PC-9 (cell line): ENCODE data around the gene PAK4. TPM values are rescaled to one million over a fixed set of nuclear protein-coding genes. Genes with fewer than 3 reads are reported as not detected.

Experiments
- BruUV-seq: library from RNA; stranded (reverse); fragments of 400-500 nt; replicated peaks from 2 replicates; lab custom pipeline; 2021; lab: Mats Ljungman, UMichigan
- CTCF ChIA-PET: fragments of 300-600 bp; sonication (Branson Sonifier 250); formaldehyde crosslinking; loops from one replicate; lab custom pipeline; 2022; ENCODE audit warnings: antibody characterized with exemption; lab: Charles Lee
- POLR2A ChIA-PET: fragments of 300-600 bp; sonication (Branson Sonifier 250); formaldehyde crosslinking; loops from one replicate; lab custom pipeline; 2022; ENCODE audit warnings: antibody characterized with exemption; ENCODE audit not compliant: unreplicated experiment; lab: Charles Lee
- DNase-seq, 2 experiments: peaks; one replicate each; pipeline versions ENCODE4 v3.0.0 to v3.0.0-alpha.2; 2015 to 2022; ENCODE audit warnings: mixed read lengths in 1 of 2
- H2AFZ ChIP-seq: fragments of 200-600 bp; sonication (generic); 2 replicates; pipeline ENCODE4 v1.8.1; 2017; ENCODE audit warnings: antibody characterized with exemption
- H3F3A ChIP-seq: fragments of 200-600 bp; sonication (generic); 2 replicates; pipeline ENCODE4 v1.8.1; 2017; ENCODE audit warnings: antibody characterized with exemption, mild to moderate bottlenecking, low read depth; ENCODE audit not compliant: insufficient read depth
- H3K27ac ChIP-seq: fragments of 200-600 bp; sonication (generic); 2 replicates; pipeline ENCODE4 v1.6.1; 2016; ENCODE audit warnings: mixed run types
- H3K27me3 ChIP-seq: fragments of 200-600 bp; sonication (generic); 2 replicates; pipeline ENCODE4 v1.6.1; 2016; ENCODE audit warnings: low read depth, mixed run types; ENCODE audit not compliant: insufficient read depth
- H3K36me3 ChIP-seq: fragments of 200-600 bp; sonication (generic); 2 replicates; pipeline ENCODE4 v1.6.1; 2016; ENCODE audit warnings: low read depth, mixed run types
- H3K4me1 ChIP-seq: fragments of 200-600 bp; sonication (generic); replicated peaks from 2 replicates; pipeline ENCODE4 v1.6.1; 2016; ENCODE audit warnings: mixed run types; ENCODE audit not compliant: insufficient read depth
- H3K4me2 ChIP-seq: fragments of 200-600 bp; sonication (generic); 2 replicates; pipeline ENCODE4 v1.6.1; 2017; ENCODE audit warnings: mixed run types
- H3K4me3 ChIP-seq: fragments of 200-600 bp; sonication (generic); 2 replicates; pipeline ENCODE4 v1.6.1; 2016; ENCODE audit warnings: mixed run types
- H3K79me2 ChIP-seq: fragments of 200-600 bp; sonication (generic); 2 replicates; pipeline ENCODE4 v1.6.1; 2017; ENCODE audit warnings: low read depth, mixed run types
- H3K9me2 ChIP-seq: fragments of 200-600 bp; sonication (generic); 2 replicates; pipeline ENCODE4 v1.8.1; 2017; ENCODE audit warnings: mild to moderate bottlenecking; ENCODE audit not compliant: insufficient read depth
- H3K9me3 ChIP-seq: fragments of 200-600 bp; sonication (generic); 2 replicates; pipeline ENCODE4 v1.8.1; 2016; ENCODE audit warnings: low read depth; ENCODE audit not compliant: insufficient read depth
- H4K20me1 ChIP-seq: fragments of 200-600 bp; sonication (generic); 2 replicates; pipeline ENCODE4 v1.8.1; 2017; ENCODE audit not compliant: insufficient read depth
- CTCF ChIP-seq: fragments of 200-600 bp; sonication (generic); conservative IDR thresholded peaks from 2 replicates; pipeline ENCODE4 v1.6.1; 2017; ENCODE audit warnings: mixed run types, antibody characterized with exemption, mild to moderate bottlenecking, moderate library complexity
- EZH2 ChIP-seq: fragments of 200-600 bp; sonication (generic); IDR thresholded peaks from 2 replicates; pipeline ENCODE4 v1.8.0; 2017; ENCODE audit warnings: antibody characterized with exemption, low read depth
- intact Hi-C: fragments of 100-400 bp; cut with micrococcal nuclease; formaldehyde crosslinking; loops from one replicate; pipeline ENCODE4 v1.10.0; 2022; ENCODE audit not compliant: unreplicated experiment
- total RNA-seq: library from RNA; stranded (reverse); gene quantifications from 2 replicates; pipeline ENCODE4 v1.2.3, GENCODE V29; 2021

PAK4 gene
- total RNA-seq, 1 experiment from 2014 or later: 77.8 TPM

DNA sequence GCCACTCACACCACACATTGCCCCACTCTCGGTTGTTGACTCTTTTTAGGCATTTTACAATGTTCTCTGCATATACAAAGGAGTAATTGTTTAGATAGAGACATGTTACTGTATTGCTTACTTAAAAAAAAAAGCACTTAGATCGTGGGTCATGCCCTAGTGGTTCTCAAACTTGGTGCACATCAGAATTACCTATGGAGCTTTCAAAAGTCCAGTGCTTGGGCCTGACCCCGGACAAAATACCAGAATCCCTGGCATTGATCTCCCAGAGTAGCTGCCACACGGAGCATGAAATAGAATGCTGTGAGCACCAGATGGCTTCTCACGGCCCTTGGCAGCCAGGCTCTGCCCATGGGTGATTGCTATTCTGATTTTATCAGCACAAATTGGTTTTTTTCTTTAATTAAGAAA is 21.4 kb upstream of the PAK4 start:
- no peaks in the 10 kb centered on the region for H4K20me1 ChIP-seq
- H3K4me2 ChIP-seq: no peak overlapping the region
- ChIA-PET CTCF (no interaction called here), POLR2A (no interaction called here)
- TF ChIP-seq CTCF (no peak), EZH2 (no peak)
- H3K27ac ChIP-seq: no peak overlapping the region
- no peaks in the 10 kb centered on the region for H3K9me2 ChIP-seq
- no peaks in the 10 kb centered on the region for H3K36me3 ChIP-seq
- no peaks in the 10 kb centered on the region for H3K4me1 ChIP-seq
- no peak for DNase-seq
- no TSS peak for BruUV-seq
- intact Hi-C loops: no loop called here
- no peak overlapping the region for H3K4me3 ChIP-seq
- no peaks in the 10 kb centered on the region for H3K9me3 ChIP-seq
- H3F3A ChIP-seq: no peaks in the 10 kb centered on the region
- H2AFZ ChIP-seq: no peak overlapping the region
- H3K27me3 ChIP-seq: no peaks in the 10 kb centered on the region
- no peaks in the 10 kb centered on the region for H3K79me2 ChIP-seq

GRCh38 chr19:39106194-39106593 is 19.4 kb upstream of the PAK4 start:
- TF ChIP-seq CTCF: no peak
- TF ChIP-seq EZH2: no peak
- intact Hi-C loops: no loop called here
- Histone ChIP-seq H3F3A (peaks cover 6% of the 10 kb centered on the region; the same call in 1 of the 2 replicates), H3K4me2 (no peak overlapping the region), H3K9me2 (no peaks in the 10 kb centered on the region), H3K79me2 (no peaks in the 10 kb centered on the region), H2AFZ (no peak overlapping the region), H4K20me1 (no peaks in the 10 kb centered on the region), H3K27me3 (no peaks in the 10 kb centered on the region), H3K27ac (no peak overlapping the region), H3K4me3 (no peak overlapping the region), H3K36me3 (no peaks in the 10 kb centered on the region), H3K9me3 (no peaks in the 10 kb centered on the region), H3K4me1 (peaks cover 5% of the 10 kb centered on the region; the same call in 1 of the 2 replicates)
- ChIA-PET POLR2A (no interaction called here), CTCF (no interaction called here)
- DNase-seq: no peak
- BruUV-seq: no TSS peak

DNA sequence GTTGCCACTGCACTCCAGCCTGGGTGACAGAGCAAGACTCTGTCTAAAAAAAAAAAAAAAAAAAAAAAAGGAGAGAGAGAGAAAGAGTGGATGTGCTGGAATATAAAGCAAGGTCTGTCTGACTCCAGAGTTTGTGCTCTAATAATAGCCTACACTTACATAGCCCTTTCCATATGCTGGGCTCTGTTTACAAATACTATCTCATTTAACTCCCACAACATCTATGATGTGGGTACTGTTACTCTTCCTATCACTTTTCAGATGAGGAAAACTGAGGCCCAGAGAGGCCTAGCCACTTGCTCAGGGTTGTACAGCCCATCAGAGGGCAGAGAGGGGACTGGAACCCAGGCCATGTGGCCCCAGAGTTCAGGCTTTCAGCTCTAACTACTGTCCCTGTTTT is 15.9 kb upstream of the PAK4 start:
- Histone ChIP-seq H3K9me3 (no peaks in the 10 kb centered on the region), H3K27me3 (no peaks in the 10 kb centered on the region), H4K20me1 (no peaks in the 10 kb centered on the region), H3K4me2 (no peak overlapping the region), H2AFZ (no peak overlapping the region), H3K4me3 (no peak overlapping the region), H3K27ac (no peak overlapping the region), H3K36me3 (no peaks in the 10 kb centered on the region), H3K4me1 (peaks cover 23% of the 10 kb centered on the region), H3K79me2 (no peaks in the 10 kb centered on the region), H3K9me2 (no peaks in the 10 kb centered on the region), H3F3A (peaks cover 19% of the 10 kb centered on the region)
- ChIA-PET CTCF (interaction anchor here (0.7 kb wide), 1 partner anchor 16 kb away, joined by 4 read pairs; no protein-coding TSS in a partner anchor), POLR2A (no interaction called here)
- BruUV-seq: no TSS peak
- DNase-seq: no peak
- intact Hi-C loops: loop anchor here (2.0 to 10.0 kb wide), 3 partner anchors 31 to 233 kb away; partner anchors contain the start of gene SAMD4B
- no peak for TF ChIP-seq CTCF
- TF ChIP-seq EZH2: no peak
